DND-41 (cell line): ENCODE measurements around the gene IL17RE.
"Not testable (repeated sequence)": the region's sequence is repeated elsewhere in the genome, so short reads cannot be mapped to it uniquely, and the experiment has no call there.

Source experiments
- ATAC-seq: fragments of 200-7000 bp; cut with Tn5 transposase; 3 replicates; pipeline ENCODE4 v1.9.1; 2021; ENCODE audit warnings: low read depth; ENCODE audit not compliant: insufficient read depth
- DNase-seq: peaks from one replicate; pipeline ENCODE4 v3.0.0-alpha.2; 2020
- H2AFZ ChIP-seq: 2 replicates; pipeline ENCODE4 v1.6.0; 2012; ENCODE audit warnings: low read depth, low read length
- H3K27ac ChIP-seq: 2 replicates; pipeline ENCODE4 v1.5.1; 2012; ENCODE audit warnings: low read length, inconsistent platforms
- H3K27me3 ChIP-seq: fragments of 200-600 bp; sonication (generic); 2 replicates; pipeline ENCODE4 v1.6.0; 2012; ENCODE audit warnings: low read length, mild to moderate bottlenecking, inconsistent platforms; ENCODE audit not compliant: insufficient read depth, poor library complexity
- H3K36me3 ChIP-seq: 2 replicates; pipeline ENCODE4 v1.5.1; 2012; ENCODE audit warnings: low read length, inconsistent platforms; ENCODE audit not compliant: insufficient read depth
- H3K4me1 ChIP-seq: 2 replicates; pipeline ENCODE4 v1.5.1; 2012; ENCODE audit warnings: mild to moderate bottlenecking, low read length; ENCODE audit not compliant: insufficient read depth
- H3K4me2 ChIP-seq: 2 replicates; pipeline ENCODE4 v1.6.0; 2012; ENCODE audit warnings: mild to moderate bottlenecking, moderate library complexity, low read length, inconsistent platforms; ENCODE audit not compliant: insufficient read depth
- H3K4me3 ChIP-seq, 2 experiments: fragments of 200-600 bp in 1 of 2; shearing (Covaris generic) in 1 of 2; 2 replicates each; pipeline ENCODE4 v1.5.1; 2012 to 2016; ENCODE audit warnings: inconsistent platforms in 2 of 2, low read length in 2 of 2, mild to moderate bottlenecking in 2 of 2, low read depth in 1 of 2, moderate library complexity in 1 of 2
- H3K79me2 ChIP-seq: 2 replicates; pipeline ENCODE4 v1.6.0; 2012; ENCODE audit warnings: low read length, inconsistent platforms; ENCODE audit not compliant: insufficient read depth
- H3K9ac ChIP-seq: 2 replicates; pipeline ENCODE4 v1.6.0; 2012; ENCODE audit warnings: low read depth, mild to moderate bottlenecking, inconsistent platforms, low read length, moderate library complexity
- H3K9me3 ChIP-seq: 2 replicates; pipeline ENCODE4 v1.5.1; 2012; ENCODE audit warnings: low read length, moderate library complexity, mild to moderate bottlenecking, inconsistent platforms; ENCODE audit not compliant: insufficient read depth, severe bottlenecking
- H4K20me1 ChIP-seq: 2 replicates; pipeline ENCODE4 v1.6.0; 2012; ENCODE audit warnings: low read length; ENCODE audit not compliant: insufficient read depth
- CTCF ChIP-seq: IDR thresholded peaks from 2 replicates; pipeline ENCODE4 v1.5.1; 2012; ENCODE audit warnings: borderline replicate concordance, low read length, moderate library complexity, mild to moderate bottlenecking; ENCODE audit not compliant: poor library complexity, severe bottlenecking; ENCODE audit errors: extremely low read depth
- EZH2 ChIP-seq: IDR thresholded peaks from 3 replicates; pipeline ENCODE4 v1.6.1; 2012; ENCODE audit warnings: borderline replicate concordance, low read depth, mild to moderate bottlenecking, moderate library complexity, low read length, inconsistent platforms; ENCODE audit not compliant: severe bottlenecking

IL17RE gene

GRCh38 chr3:9893739-9894138, 8.9 kb upstream of the IL17RE start:
- peaks cover 22% of the 10 kb centered on the region for H3K36me3 ChIP-seq
- no peak overlapping the region for H2AFZ ChIP-seq
- no peak overlapping the region for H3K4me2 ChIP-seq
- H4K20me1 ChIP-seq = peaks cover 18% of the 10 kb centered on the region; the same call in 1 of the 2 replicates
- H3K4me3 ChIP-seq = no peak overlapping the region
- H3K27ac ChIP-seq = no peak overlapping the region
- no peaks in the 10 kb centered on the region for H3K27me3 ChIP-seq
- H3K4me1 ChIP-seq = peaks cover 26% of the 10 kb centered on the region
- no peak for ATAC-seq
- H3K79me2 ChIP-seq = peaks cover 31% of the 10 kb centered on the region
- H3K9me3 ChIP-seq = no peaks in the 10 kb centered on the region
- no peak overlapping the region for H3K9ac ChIP-seq
- TF ChIP-seq CTCF = no peak
- TF ChIP-seq EZH2 = no peak
- no peak for DNase-seq

GRCh38 chr3:9895715-9896114, 6.9 kb upstream of the IL17RE start:
- peaks cover 28% of the 10 kb centered on the region for H3K79me2 ChIP-seq
- H4K20me1 ChIP-seq = peaks cover 18% of the 10 kb centered on the region; the same call in 1 of the 2 replicates
- H3K36me3 ChIP-seq = peaks cover 20% of the 10 kb centered on the region
- H3K4me3 ChIP-seq, ATAC-seq, H3K9me3 ChIP-seq, H3K27me3 ChIP-seq, H3K9ac ChIP-seq, H3K27ac ChIP-seq, H3K4me2 ChIP-seq, DNase-seq, H2AFZ ChIP-seq: not testable (repeated sequence)
- H3K4me1 ChIP-seq = peaks cover 19% of the 10 kb centered on the region

GRCh38 chr3:9896755-9897407, 5.8 kb upstream of the IL17RE start:
- H3K27ac ChIP-seq = not testable (repeated sequence)

GRCh38 chr3:9897408-9898372, 5.0 kb upstream of the IL17RE start:
- Histone ChIP-seq H2AFZ (no peak overlapping the region), H3K9me3 (no peaks in the 10 kb centered on the region), H3K27ac (no peak overlapping the region), H3K79me2 (peaks cover 8% of the 10 kb centered on the region), H3K4me2 (no peak overlapping the region), H3K36me3 (peaks cover 13% of the 10 kb centered on the region), H3K4me3 (no peak overlapping the region), H3K4me1 (peaks cover 22% of the 10 kb centered on the region), H4K20me1 (peaks cover 11% of the 10 kb centered on the region; the same call in 1 of the 2 replicates), H3K9ac (no peak overlapping the region), H3K27me3 (no peaks in the 10 kb centered on the region)
- TF ChIP-seq CTCF (no peak), EZH2 (no peak)
- ATAC-seq = no peak
- no peak for DNase-seq

More at GRCh38 chr3:9896755-9897407, 5.8 kb upstream of the IL17RE start:
- Histone ChIP-seq H3K79me2 (peaks cover 16% of the 10 kb centered on the region), H3K36me3 (peaks cover 18% of the 10 kb centered on the region), H3K4me1 (peaks cover 20% of the 10 kb centered on the region), H4K20me1 (peaks cover 15% of the 10 kb centered on the region; the same call in 1 of the 2 replicates)
- not testable (repeated sequence) for H2AFZ ChIP-seq, H3K9ac ChIP-seq, ATAC-seq, DNase-seq, H3K27me3 ChIP-seq, H3K4me2 ChIP-seq, H3K9me3 ChIP-seq, H3K4me3 ChIP-seq
